A549 (cell line): ENCODE measurements around the gene AQP5.

Experiments used
- CEBPB ChIP-seq, 2 experiments: fragments of >200 bp in 1 of 2; sonication (Bioruptor Twin) in 1 of 2; formaldehyde crosslinking in 1 of 2; IDR thresholded peaks; 2 replicates each; pipeline ENCODE4 v1.6.1; 2012 to 2016
- CHD2 ChIP-seq: fragments of 150-350 bp; IDR thresholded peaks from 2 replicates; pipeline ENCODE4 v1.6.1; 2014; ENCODE audit warnings: low read length; ENCODE audit not compliant: partially characterized antibody
- CTCF ChIP-seq: fragments of >200 bp; sonication (Bioruptor Twin); formaldehyde crosslinking; IDR thresholded peaks from 3 replicates; pipeline ENCODE4 v1.5.1; 2016
- HES2 ChIP-seq: fragments of >200 bp; sonication (Bioruptor Twin); formaldehyde crosslinking; IDR thresholded peaks from 2 replicates; pipeline ENCODE4 v1.6.1; 2016
- HMGXB4 ChIP-seq: fragments of 250-450 bp; sonication (Bioruptor Pico); IDR thresholded peaks from 2 replicates; pipeline ENCODE4 v1.5.0; 2021; ENCODE audit warnings: mild to moderate bottlenecking, moderate library complexity, borderline replicate concordance
- MAFK ChIP-seq: fragments of 450-650 bp; IDR thresholded peaks from 2 replicates; pipeline ENCODE4 v1.6.1; 2014; ENCODE audit not compliant: partially characterized antibody
- MAZ ChIP-seq: fragments of 150-350 bp; IDR thresholded peaks from 2 replicates; pipeline ENCODE4 v1.6.1; 2014; ENCODE audit warnings: antibody characterized with exemption, low read depth, low read length, borderline replicate concordance
- PBX3 ChIP-seq: IDR thresholded peaks from 2 replicates; pipeline ENCODE4 v1.6.1; 2012
- POLR2A ChIP-seq: IDR thresholded peaks from 2 replicates; pipeline ENCODE4 v1.6.1; 2012; ENCODE audit warnings: mild to moderate bottlenecking, low read length
- ZFP36 ChIP-seq: fragments of 450-650 bp; IDR thresholded peaks from 2 replicates; pipeline ENCODE4 v1.6.1; 2014; ENCODE audit warnings: borderline replicate concordance; ENCODE audit not compliant: partially characterized antibody

GRCh38 chr12:49939307-49939706 lies 22.4 kb upstream of the AQP5 start:
- TF ChIP-seq MAFK (no peak), HES2 (no peak), HMGXB4 (no peak), PBX3 (no peak), POLR2A (no peak), CTCF (no peak), CEBPB (IDR thresholded peaks at IDR 0.05) (no peak), MAZ (no peak), ZFP36 (no peak), CHD2 (no peak)
